GM18519 (cell line): ENCODE data around the gene MAP3K12.
"Not testable (repeated sequence)": the region's sequence is repeated elsewhere in the genome, so short reads cannot be mapped to it uniquely, and the experiment has no call there.

Experiments used
- ATAC-seq: cut with Tn5 transposase; IDR thresholded peaks from one replicate; pipeline ENCODE4 v1.9.1; 2021; ENCODE audit warnings: mild to moderate bottlenecking, moderate library complexity; ENCODE audit not compliant: unreplicated experiment, low FRiP score

The MAP3K12 gene

GRCh38 chr12:53499266-53500141 is at the start of gene MAP3K12:
Gene MAP3K12 (minus strand): TSS chr12:53499458. CDS start chr12:53487391, 12,067 bp downstream.
- no peak for ATAC-seq

- not testable (repeated sequence) for ATAC-seq
Measured at GRCh38 chr12:53548354-53548753, 49.1 kb upstream of the MAP3K12 start.

GRCh38 chr12:53543539-53543938 is 44.3 kb upstream of the MAP3K12 start:
- no peak for ATAC-seq

- ATAC-seq: no peak
Measured at GRCh38 chr12:53539526-53539925, 40.3 kb upstream of the MAP3K12 start.

- ATAC-seq: no peak
Measured at GRCh38 chr12:53538209-53538689, 39.0 kb upstream of the MAP3K12 start.

GRCh38 chr12:53536962-53537361 is 37.7 kb upstream of the MAP3K12 start:
- ATAC-seq: no peak

GRCh38 chr12:53533471-53533870 is 34.2 kb upstream of the MAP3K12 start:
- no peak for ATAC-seq

- no peak for ATAC-seq
Measured at GRCh38 chr12:53532524-53533445, 33.5 kb upstream of the MAP3K12 start.

- ATAC-seq: no peak
Measured at GRCh38 chr12:53532021-53532420, 32.8 kb upstream of the MAP3K12 start.

- ATAC-seq: no peak
Measured at GRCh38 chr12:53530920-53531319, 31.7 kb upstream of the MAP3K12 start.

- no peak for ATAC-seq
Measured at GRCh38 chr12:53530061-53530460, 30.8 kb upstream of the MAP3K12 start.

- ATAC-seq: no peak
Measured at GRCh38 chr12:53524476-53524875, 25.2 kb upstream of the MAP3K12 start.

GRCh38 chr12:53523131-53523530 is 23.9 kb upstream of the MAP3K12 start:
- no peak for ATAC-seq

GRCh38 chr12:53518381-53518780 is 19.1 kb upstream of the MAP3K12 start:
- no peak for ATAC-seq

GRCh38 chr12:53516758-53517455 is 17.6 kb upstream of the MAP3K12 start:
- no peak for ATAC-seq

- ATAC-seq: no peak
Measured at GRCh38 chr12:53515291-53515680, 16.0 kb upstream of the MAP3K12 start.

GRCh38 chr12:53514628-53515290 is 15.5 kb upstream of the MAP3K12 start:
- ATAC-seq: no peak

- ATAC-seq: no peak
Measured at GRCh38 chr12:53513712-53514410, 14.6 kb upstream of the MAP3K12 start.

- no peak for ATAC-seq
Measured at GRCh38 chr12:53510181-53510812, 11.0 kb upstream of the MAP3K12 start.
